GM12864 (cell line): ENCODE measurements around the gene HSPA4.

Experiments
- DNase-seq: peaks from one replicate; pipeline ENCODE4 v3.0.0-alpha.2; 2011; ENCODE audit warnings: low read depth
- H3K4me3 ChIP-seq: 2 replicates; pipeline ENCODE4 v1.5.1; 2011; ENCODE audit warnings: mild to moderate bottlenecking, low read depth, low read length, control low read depth
- TF ChIP-seq, protein P1 (sequence below): IDR thresholded peaks from 2 replicates; pipeline ENCODE4 v1.5.1; 2011; ENCODE audit warnings: low read depth, mild to moderate bottlenecking, moderate library complexity, low read length, control low read depth, inconsistent platforms; ENCODE audit errors: missing control alignments

HSPA4 gene

DNA sequence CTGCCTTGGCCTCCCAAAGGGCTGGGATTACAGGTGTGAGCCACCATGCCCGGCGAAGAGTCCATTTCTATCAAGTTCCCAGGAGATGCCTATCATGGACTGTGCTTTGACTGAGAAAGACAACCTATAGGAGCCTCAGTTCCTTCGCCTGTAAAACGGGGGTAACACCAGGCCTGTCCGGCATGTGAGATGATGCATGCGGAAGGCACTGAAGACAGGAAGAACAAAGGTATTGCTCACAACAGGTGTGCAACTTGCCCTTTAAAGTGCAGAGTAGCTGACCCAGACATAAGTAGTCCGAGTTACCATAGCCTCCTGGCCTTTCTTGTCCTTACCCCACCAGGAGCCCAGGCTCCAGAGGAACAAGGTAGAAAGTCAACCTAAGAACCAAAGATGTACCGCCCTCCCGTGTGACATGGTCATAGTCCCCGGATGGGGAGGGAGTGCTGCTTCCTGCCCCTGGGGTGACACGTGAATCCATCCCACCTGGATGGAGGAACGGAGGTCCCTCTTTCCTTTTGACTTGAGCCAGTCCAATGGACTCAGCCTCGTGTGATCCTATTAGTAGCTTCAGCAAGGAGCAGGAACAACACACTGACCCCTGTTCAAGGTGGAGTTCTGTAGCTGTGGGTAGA, 60.3 kb downstream of the HSPA4 start:
- DNase-seq = no peak
- TF ChIP-seq, protein P1, sequence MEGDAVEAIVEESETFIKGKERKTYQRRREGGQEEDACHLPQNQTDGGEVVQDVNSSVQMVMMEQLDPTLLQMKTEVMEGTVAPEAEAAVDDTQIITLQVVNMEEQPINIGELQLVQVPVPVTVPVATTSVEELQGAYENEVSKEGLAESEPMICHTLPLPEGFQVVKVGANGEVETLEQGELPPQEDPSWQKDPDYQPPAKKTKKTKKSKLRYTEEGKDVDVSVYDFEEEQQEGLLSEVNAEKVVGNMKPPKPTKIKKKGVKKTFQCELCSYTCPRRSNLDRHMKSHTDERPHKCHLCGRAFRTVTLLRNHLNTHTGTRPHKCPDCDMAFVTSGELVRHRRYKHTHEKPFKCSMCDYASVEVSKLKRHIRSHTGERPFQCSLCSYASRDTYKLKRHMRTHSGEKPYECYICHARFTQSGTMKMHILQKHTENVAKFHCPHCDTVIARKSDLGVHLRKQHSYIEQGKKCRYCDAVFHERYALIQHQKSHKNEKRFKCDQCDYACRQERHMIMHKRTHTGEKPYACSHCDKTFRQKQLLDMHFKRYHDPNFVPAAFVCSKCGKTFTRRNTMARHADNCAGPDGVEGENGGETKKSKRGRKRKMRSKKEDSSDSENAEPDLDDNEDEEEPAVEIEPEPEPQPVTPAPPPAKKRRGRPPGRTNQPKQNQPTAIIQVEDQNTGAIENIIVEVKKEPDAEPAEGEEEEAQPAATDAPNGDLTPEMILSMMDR = no peak

DNA sequence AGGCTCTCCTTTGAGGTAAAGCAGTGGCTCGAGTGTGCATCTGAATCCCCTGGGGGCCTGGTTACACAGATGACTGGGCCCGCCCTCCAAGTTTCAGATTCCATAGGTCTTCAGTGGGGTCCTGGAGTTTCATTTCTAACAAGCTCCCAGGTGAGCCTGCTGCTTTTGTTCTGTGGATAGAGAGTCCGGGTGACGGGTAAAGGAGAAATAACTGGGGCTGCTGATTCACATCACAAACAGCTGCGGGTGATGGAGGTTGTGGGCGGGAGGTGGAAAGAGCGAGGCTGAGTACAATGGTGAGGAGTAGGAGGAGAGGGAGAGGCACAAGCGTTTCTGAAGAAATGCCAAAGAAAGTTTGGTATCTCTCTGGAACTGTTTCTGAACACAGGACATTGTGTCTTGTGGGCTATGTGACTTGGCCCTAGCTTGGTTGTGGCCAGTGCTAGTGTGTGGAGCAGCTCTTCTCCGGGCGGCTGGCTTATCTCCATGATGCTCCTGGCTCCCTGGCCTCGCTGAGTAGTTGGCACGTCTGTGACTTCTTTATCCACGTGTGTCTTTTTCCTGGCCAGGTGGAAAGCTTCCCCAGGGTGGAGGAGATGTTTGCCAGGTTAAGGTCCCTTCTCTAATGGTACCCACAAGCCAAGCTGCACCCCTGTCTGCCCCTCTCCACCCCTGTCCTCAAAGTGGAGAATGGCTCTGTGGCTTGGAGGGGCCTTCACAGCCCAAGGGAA, 61.7 kb downstream of the HSPA4 start:
- TF ChIP-seq, protein P1 = no peak
- no peak overlapping the region for H3K4me3 ChIP-seq
- DNase-seq = no peak

More for the DNA sequence above, 60.3 kb downstream of the HSPA4 start:
- H3K4me3 ChIP-seq = no peak overlapping the region

DNA sequence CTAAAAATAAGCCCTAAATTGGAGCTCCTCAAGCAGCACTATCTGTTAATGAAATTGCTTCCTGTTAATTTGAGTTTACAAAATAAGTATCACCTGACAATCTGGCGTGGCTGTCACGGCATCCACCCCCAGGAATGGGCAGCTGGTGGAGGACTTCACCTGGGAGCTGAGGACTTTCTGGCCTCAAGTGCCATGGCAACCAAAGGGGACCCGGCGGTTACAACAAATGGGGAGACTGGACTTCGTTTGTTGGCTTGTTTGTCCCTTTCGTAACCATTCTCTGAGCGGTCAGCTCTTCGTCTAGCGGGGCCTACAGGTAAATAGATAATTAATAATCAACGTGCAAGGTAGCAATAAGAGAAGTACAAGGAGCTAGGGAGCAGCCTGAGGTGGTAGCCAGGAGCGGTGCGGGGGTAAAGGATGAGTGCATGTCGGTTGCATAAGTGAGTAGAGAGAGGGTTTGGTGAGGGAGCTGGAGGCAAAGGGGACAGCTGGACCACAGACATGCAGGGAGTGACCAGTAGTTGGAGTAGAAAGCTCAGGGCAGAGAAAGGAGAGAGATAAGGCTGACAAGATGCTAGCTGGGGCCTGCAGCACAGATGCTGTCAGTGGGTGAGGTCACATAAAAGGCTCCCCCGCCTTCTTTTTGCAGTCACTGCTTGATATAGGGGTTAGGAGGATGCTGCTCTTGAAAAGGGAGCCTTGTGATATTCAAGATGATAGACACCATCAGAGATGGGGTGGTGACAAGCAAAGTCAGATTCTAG, 62.5 kb downstream of the HSPA4 start:
- DNase-seq = no peak
- TF ChIP-seq, protein P1 = no peak
- no peak overlapping the region for H3K4me3 ChIP-seq

DNA sequence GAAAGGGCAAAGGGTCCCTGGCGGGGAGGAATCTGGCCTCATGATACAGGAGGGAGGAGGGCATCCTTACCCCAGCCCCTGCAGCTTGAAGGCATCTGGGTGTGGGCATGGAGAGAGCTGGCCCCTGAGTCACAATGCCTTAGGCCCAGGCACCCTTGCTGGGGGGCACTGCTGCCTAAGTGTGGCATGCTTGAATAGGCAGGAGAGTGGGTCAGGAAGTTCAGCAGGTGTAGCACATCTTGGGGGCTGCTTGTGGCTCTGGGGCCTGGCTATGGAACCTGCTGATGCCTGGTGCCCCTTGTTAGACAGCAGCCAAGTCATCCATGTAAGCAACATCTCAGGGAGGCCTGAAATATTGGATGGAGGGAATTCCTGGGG, 63.1 kb downstream of the HSPA4 start:
- DNase-seq = no peak

DNA sequence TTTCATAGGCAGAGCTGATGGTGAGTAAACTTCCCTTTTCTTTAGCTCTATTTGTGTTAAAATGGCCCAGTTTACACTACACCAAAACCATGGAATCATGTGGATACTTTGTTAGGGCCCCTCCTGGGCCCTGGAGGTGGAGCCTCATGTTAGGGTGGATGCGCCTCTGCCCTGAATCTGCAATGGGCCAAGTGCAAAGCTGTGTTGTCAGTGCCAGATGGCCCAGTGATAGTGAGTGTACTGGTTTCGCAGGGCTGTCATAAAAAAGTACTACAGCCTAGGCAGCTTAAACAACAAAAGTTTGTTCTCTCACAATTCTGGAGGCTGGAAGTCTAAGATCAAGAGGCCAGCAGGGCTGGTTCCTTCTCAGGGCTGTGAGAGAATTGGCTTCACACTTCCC, 64.8 kb downstream of the HSPA4 start:
- no peak overlapping the region for H3K4me3 ChIP-seq
- TF ChIP-seq, protein P1 = no peak
- DNase-seq = no peak

More for the DNA sequence above, 63.1 kb downstream of the HSPA4 start:
- TF ChIP-seq, protein P1 = no peak
- no peak overlapping the region for H3K4me3 ChIP-seq

DNA sequence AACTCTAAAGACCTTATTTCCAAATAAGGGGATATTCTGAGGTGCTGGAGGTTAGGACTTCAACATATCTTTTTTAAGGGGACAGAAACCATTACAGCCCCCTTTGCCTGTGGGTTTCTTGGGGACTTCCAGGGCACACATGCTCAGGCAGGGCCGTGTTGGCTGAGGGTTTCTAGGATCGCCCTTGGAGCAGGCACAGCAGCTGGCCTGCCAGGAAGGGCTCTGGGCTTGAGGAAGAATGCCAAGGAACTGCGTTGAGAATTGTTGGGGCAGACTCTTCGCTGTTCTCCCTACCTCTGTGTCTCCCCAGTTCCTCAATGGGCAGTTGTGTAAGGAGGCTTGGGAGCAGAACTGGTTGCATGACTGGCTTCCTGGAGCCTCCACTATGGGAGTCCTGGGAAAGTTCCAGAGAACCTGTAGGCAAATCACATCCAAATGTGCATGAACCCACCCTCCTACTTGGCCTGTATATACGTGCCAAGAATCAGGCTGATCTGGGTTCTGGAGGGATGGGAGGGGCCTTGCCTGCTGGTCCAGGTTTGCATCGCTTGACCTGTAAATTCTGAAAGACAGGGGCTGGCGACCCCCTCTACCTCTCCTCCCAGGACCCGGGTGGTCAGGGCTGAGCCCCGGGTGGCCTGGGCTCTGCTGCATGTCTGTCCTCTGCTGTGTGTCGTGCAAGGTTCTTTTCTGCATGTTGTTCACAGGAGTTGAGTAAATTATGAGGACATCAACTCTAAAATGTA, 65.5 kb downstream of the HSPA4 start:
- TF ChIP-seq, protein P1 = no peak
- no peak overlapping the region for H3K4me3 ChIP-seq
- no peak for DNase-seq
